Measurements from ENCODE around the gene LYZL6. TPM values are rescaled to one million over a fixed set of nuclear protein-coding genes. Genes with fewer than 3 reads are reported as not detected.

The LYZL6 gene
- total RNA-seq, 1 experiment from 2014 or later: not detected

GRCh38 chr17:35889818-35890773, 53.4 kb downstream of the LYZL6 start:
- ChIA-PET CTCF (no interaction called here), POLR2A (no interaction called here)
- in situ Hi-C loops (cut with HindIII; ENCODE audit: low pct_unique_long_range_greater_than_20kb, low sequenced_read_pairs): no loop called here
- H3K4me1 ChIP-seq (ENCODE audit: control insufficient read depth, insufficient read depth, low read length): peaks cover 7% of the 10 kb centered on the region; the same call in 1 of the 2 replicates
- peak; percentile 65; the same call in 1 of the 2 replicates for ATAC-seq
- H3K27me3 ChIP-seq (ENCODE audit: control insufficient read depth, insufficient read depth, low read length): no peaks in the 10 kb centered on the region
- TF ChIP-seq CTCF (IDR thresholded peaks at IDR 0.05) (no peak), SIN3A (IDR thresholded peaks at IDR 0.05; ENCODE audit: borderline replicate concordance, insufficient read depth, low read depth, low read length) (no peak), TCF7L2 (IDR thresholded peaks at IDR 0.05; ENCODE audit: low read depth, low read length) (no peak), REST (IDR thresholded peaks at IDR 0.05; ENCODE audit: insufficient read depth in 1 of 2, low read depth in 2 of 2, low read length in 1 of 2) (no peak), POLR2AphosphoS5 (IDR thresholded peaks at IDR 0.05; ENCODE audit: low read depth, low read length) (no peak)
- H3K4me3 ChIP-seq (ENCODE audit: low read depth in 2 of 2, low read length in 2 of 2): no peak overlapping the region
- no peaks in the 10 kb centered on the region for H3K9me3 ChIP-seq (ENCODE audit: control insufficient read depth, insufficient read depth, low read depth, low read length)
- no peak for DNase-seq (ENCODE audit: low read depth, low spot score)
- BruUV-seq (replicated peaks): no TSS peak
- no peak overlapping the region for H3K27ac ChIP-seq (ENCODE audit: low read length)
- no peaks in the 10 kb centered on the region for H3K36me3 ChIP-seq (ENCODE audit: control insufficient read depth, insufficient read depth, low read length)
- intact Hi-C loops (cut with micrococcal nuclease; ENCODE audit: unreplicated experiment): no loop called here

DNA sequence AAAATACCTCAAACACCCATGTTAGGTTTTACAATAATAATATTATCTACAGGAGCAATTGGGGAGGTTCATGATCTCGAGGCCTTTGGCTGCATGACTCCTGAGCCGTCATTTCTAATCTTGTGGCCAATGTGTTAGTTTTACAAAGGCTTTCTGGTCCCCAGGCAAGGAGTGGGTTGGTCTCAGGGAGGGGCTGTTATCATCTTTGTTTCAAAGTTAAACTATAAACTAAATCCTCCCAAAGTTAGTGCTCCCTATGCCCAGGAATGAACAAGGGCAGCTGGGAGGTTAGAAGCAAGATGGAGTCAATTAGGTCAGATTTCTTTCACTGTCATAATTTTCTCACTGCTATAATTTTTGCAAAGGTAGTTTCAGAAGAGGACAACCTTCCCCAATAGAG, 54.3 kb downstream of the LYZL6 start:
- no TSS peak for BruUV-seq (replicated peaks)
- no peaks in the 10 kb centered on the region for H3K27me3 ChIP-seq (ENCODE audit: control insufficient read depth, insufficient read depth, low read length)
- H3K4me3 ChIP-seq (ENCODE audit: low read depth in 2 of 2, low read length in 2 of 2): no peak overlapping the region
- intact Hi-C loops (cut with micrococcal nuclease; ENCODE audit: unreplicated experiment) (no loop called here), in situ Hi-C loops (cut with HindIII; ENCODE audit: low pct_unique_long_range_greater_than_20kb, low sequenced_read_pairs) (no loop called here)
- DNase-seq (ENCODE audit: low read depth, low spot score) (no peak), ATAC-seq (no peak)
- no peaks in the 10 kb centered on the region for H3K9me3 ChIP-seq (ENCODE audit: control insufficient read depth, insufficient read depth, low read depth, low read length)
- no peak for TF ChIP-seq POLR2AphosphoS5 (IDR thresholded peaks at IDR 0.05; ENCODE audit: low read depth, low read length)
- no peak for TF ChIP-seq TCF7L2 (IDR thresholded peaks at IDR 0.05; ENCODE audit: low read depth, low read length)
- no peak for TF ChIP-seq CTCF (IDR thresholded peaks at IDR 0.05)
- no peak for TF ChIP-seq SIN3A (IDR thresholded peaks at IDR 0.05; ENCODE audit: borderline replicate concordance, insufficient read depth, low read depth, low read length)
- no peak for TF ChIP-seq REST (IDR thresholded peaks at IDR 0.05; ENCODE audit: insufficient read depth in 1 of 2, low read depth in 2 of 2, low read length in 1 of 2)
- no peaks in the 10 kb centered on the region for H3K36me3 ChIP-seq (ENCODE audit: control insufficient read depth, insufficient read depth, low read length)
- POLR2A ChIA-PET: no interaction called here
- CTCF ChIA-PET: no interaction called here
- peaks cover 7% of the 10 kb centered on the region; the same call in 1 of the 2 replicates for H3K4me1 ChIP-seq (ENCODE audit: control insufficient read depth, insufficient read depth, low read length)
- H3K27ac ChIP-seq (ENCODE audit: low read length): no peak overlapping the region
